CD8-positive, alpha-beta memory T cell (primary cell): ENCODE measurements around the gene SHLD1. TPM values are rescaled to one million over a fixed set of nuclear protein-coding genes. Genes with fewer than 3 reads are reported as not detected.
A peak's percentile ranks its signal among the peaks of the same experiment; 100 is the strongest.
"Not testable (repeated sequence)": the region's sequence is repeated elsewhere in the genome, so short reads cannot be mapped to it uniquely, and the experiment has no call there.

Experiments used
- CTCF ChIA-PET: fragments of 350-600 bp; sonication (Branson Sonifier 250); formaldehyde crosslinking; loops from one replicate; lab custom pipeline; 2021; ENCODE audit warnings: antibody characterized with exemption; lab: Charles Lee
- POLR2A ChIA-PET: fragments of 350-600 bp; sonication (Branson Sonifier 250); formaldehyde crosslinking; loops from one replicate; lab custom pipeline; 2021; ENCODE audit warnings: antibody characterized with exemption; lab: Charles Lee
- DNase-seq, 5 donors: peaks; one replicate each; pipeline versions ENCODE4 v3.0.0 to v3.0.0-alpha.2; 2020 to 2022; ENCODE audit warnings: mixed read lengths in 1 of 5
- H3K27ac ChIP-seq: one replicate; pipeline ENCODE4 v1.7.0; 2013; ENCODE audit warnings: low read depth, mild to moderate bottlenecking, low read length, moderate library complexity
- H3K27me3 ChIP-seq: 2 replicates; pipeline ENCODE4 v1.7.0; 2013; ENCODE audit warnings: low read length, mild to moderate bottlenecking; ENCODE audit not compliant: insufficient read depth, poor library complexity, severe bottlenecking
- H3K36me3 ChIP-seq: 2 replicates; pipeline ENCODE4 v1.7.0; 2013; ENCODE audit warnings: mild to moderate bottlenecking, low read length, moderate library complexity; ENCODE audit not compliant: insufficient read depth
- H3K4me1 ChIP-seq: 2 replicates; pipeline ENCODE4 v1.7.0; 2013; ENCODE audit warnings: mild to moderate bottlenecking, low read length, moderate library complexity; ENCODE audit not compliant: insufficient read depth
- H3K4me3 ChIP-seq: 2 replicates; pipeline ENCODE4 v1.7.0; 2013; ENCODE audit warnings: mild to moderate bottlenecking, low read length
- H3K9me3 ChIP-seq: 2 replicates; pipeline ENCODE4 v1.7.0; 2013; ENCODE audit warnings: mild to moderate bottlenecking, low read length
- H3K27ac Mint-ChIP-seq, 8 donors: one replicate each; pipeline ENCODE4 v1.8.0; 2020 to 2021; ENCODE audit warnings: mixed read lengths in 8 of 8, mild to moderate bottlenecking in 6 of 8, inconsistent platforms in 3 of 8, moderate library complexity in 3 of 8
- H3K27me3 Mint-ChIP-seq, 2 donors: one replicate each; pipeline ENCODE4 v1.8.0; 2020 to 2021; ENCODE audit warnings: mixed read lengths in 2 of 2, mild to moderate bottlenecking in 1 of 2, moderate library complexity in 1 of 2
- H3K36me3 Mint-ChIP-seq, 3 donors: one replicate each; pipeline ENCODE4 v1.8.0; 2020 to 2021; ENCODE audit warnings: mixed read lengths in 3 of 3, inconsistent platforms in 1 of 3, mild to moderate bottlenecking in 1 of 3
- H3K4me1 Mint-ChIP-seq, 3 donors: one replicate each; pipeline ENCODE4 v1.8.0; 2020 to 2021; ENCODE audit warnings: mixed read lengths in 3 of 3, inconsistent platforms in 1 of 3, mild to moderate bottlenecking in 1 of 3
- H3K4me3 Mint-ChIP-seq, 7 donors: one replicate each; pipeline ENCODE4 v1.8.0; 2020 to 2021; ENCODE audit warnings: mixed read lengths in 7 of 7, mild to moderate bottlenecking in 6 of 7, moderate library complexity in 4 of 7, inconsistent platforms in 2 of 7
- H3K9me3 Mint-ChIP-seq, 5 donors: one replicate each; pipeline ENCODE4 v1.8.0; 2020 to 2022; ENCODE audit warnings: mixed read lengths in 5 of 5, mild to moderate bottlenecking in 3 of 5, moderate library complexity in 2 of 5, inconsistent platforms in 1 of 5
- polyA plus RNA-seq: library from polyadenylated mRNA; unstranded; fragments of 300-500 nt; fragmentation: Illumina TruSeq; gene quantifications from one replicate; pipeline ENCODE4 v1.2.3, GENCODE V29; 2021
- total RNA-seq, 2 experiments: library from RNA; stranded (reverse); gene quantifications; one replicate each; pipeline ENCODE4 v1.2.3, GENCODE V29; 2021

SHLD1 gene, protein sequence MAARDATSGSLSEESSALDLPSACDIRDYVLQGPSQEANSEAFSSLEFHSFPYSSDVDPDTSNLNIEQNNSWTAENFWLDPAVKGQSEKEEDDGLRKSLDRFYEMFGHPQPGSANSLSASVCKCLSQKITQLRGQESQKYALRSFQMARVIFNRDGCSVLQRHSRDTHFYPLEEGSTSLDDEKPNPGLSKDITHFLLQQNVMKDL
- 1 to 10 TPM; 7.7 to 9.1 TPM for total RNA-seq
- 18.8 TPM for polyA plus RNA-seq

DNA sequence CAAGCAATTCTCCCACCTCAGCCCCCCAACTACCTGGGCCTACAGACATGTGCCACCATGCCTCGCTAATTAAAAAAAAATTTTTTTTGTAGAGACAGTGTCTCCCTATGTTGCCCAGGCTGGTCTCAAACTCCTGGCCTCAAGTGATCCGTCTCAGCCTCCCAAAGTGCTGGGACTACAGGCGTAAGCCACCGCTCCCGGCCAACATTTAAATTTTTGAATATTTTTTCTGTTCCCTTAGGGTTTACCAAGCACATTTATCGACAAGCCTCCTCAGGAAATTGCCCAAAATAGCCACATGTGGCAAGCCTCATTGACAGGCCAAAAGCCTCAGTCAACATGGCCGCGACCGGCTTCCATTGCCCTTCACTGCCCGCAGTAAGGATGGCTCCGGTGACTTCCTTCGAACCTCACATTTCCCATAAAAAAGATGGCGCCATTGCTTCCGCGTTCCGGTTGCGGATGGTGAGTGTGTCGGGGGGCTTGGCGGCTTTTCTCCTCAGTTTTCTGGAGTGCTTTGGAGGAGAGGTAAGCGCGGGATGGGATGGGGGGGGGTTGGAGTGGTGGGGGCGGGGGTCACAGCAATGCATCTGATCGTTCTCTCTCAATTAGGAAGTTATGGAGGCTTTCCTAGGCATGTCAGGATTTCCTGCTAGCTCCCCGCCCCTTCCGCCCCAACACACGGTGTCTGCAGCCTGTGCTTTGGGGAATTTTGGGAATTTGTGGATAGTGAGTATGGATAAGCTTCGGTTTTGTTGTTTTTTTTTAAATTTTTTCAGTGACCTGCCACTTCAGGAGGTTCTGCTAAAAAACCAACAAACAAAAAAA is at the start of gene SHLD1:
TSS of gene SHLD1 (plus strand) at position 450 of the 828 bp plus-strand sequence. CDS start 22,465 bp downstream, outside the sequence.
- Histone ChIP-seq H3K9me3 (no peaks in the 10 kb centered on the region), H3K36me3 (no peaks in the 10 kb centered on the region), H3K4me3 (peak within 1 kb of the TSS; percentile 100), H3K27ac (peak within 1 kb of the TSS; percentile 89), H3K4me1 (peaks cover 16% of the 10 kb centered on the region), H3K27me3 (no peaks in the 10 kb centered on the region)
- H3K4me3 Mint-ChIP-seq: peak within 1 kb of the TSS; percentile 86 to 97 (median 91)
- DNase-seq: peak; percentile 53 to 85 (median 77)
- peak within 1 kb of the TSS; percentile 72 to 97 (median 95) for H3K27ac Mint-ChIP-seq
- POLR2A ChIA-PET: interaction anchor here (1.5 kb wide), 1 partner anchor 136 kb away, joined by 7 read pairs; no protein-coding TSS in a partner anchor
- CTCF ChIA-PET: interaction anchor here (0.7 to 1.2 kb wide), 2 partner anchors 36 kb away, joined by 3 to 5 read pairs; no protein-coding TSS in a partner anchor
- H3K4me1 Mint-ChIP-seq: peaks cover 17 to 38% (median 26%) of the 10 kb centered on the region in 3 donors
- H3K36me3 Mint-ChIP-seq: peaks cover 5 to 12% (median 7%) of the 10 kb centered on the region in 3 donors
- no peaks in the 10 kb centered on the region for H3K9me3 Mint-ChIP-seq
- H3K27me3 Mint-ChIP-seq: no peaks in the 10 kb centered on the region

DNA sequence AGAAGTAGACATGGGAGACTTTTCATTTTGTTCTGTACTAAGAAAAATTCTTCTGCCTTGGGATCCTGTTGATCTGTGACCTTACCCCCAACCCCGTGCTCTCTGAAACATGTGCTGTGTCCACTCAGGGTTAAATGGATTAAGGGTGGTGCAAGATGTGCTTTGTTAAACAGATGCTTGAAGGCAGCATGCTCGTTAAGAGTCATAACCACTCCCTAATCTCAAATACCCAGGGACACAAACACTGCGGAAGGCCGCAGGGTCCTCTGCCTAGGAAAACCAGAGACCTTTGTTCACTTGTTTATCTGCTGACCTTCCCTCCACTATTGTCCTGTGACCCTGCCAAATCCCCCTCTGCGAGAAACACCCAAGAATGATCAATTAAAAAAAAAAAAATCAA is 47.9 kb upstream of the SHLD1 start:
- H3K4me3 Mint-ChIP-seq, POLR2A ChIA-PET, H3K9me3 Mint-ChIP-seq, H3K36me3 ChIP-seq, H3K4me1 ChIP-seq, H3K27ac ChIP-seq, H3K4me3 ChIP-seq, H3K27ac Mint-ChIP-seq, H3K9me3 ChIP-seq, H3K36me3 Mint-ChIP-seq, H3K4me1 Mint-ChIP-seq, DNase-seq, CTCF ChIA-PET, H3K27me3 ChIP-seq: not testable (repeated sequence)
- peaks cover 1 to 20% of the 10 kb centered on the region in 2 donors for H3K27me3 Mint-ChIP-seq

- ChIA-PET POLR2A (no interaction called here), CTCF (no interaction called here)
- H3K36me3 Mint-ChIP-seq: no peaks in the 10 kb centered on the region
- no peak overlapping the region for H3K4me3 Mint-ChIP-seq
- H3K9me3 ChIP-seq: no peaks in the 10 kb centered on the region
- H3K27ac ChIP-seq: no peak overlapping the region
- no peaks in the 10 kb centered on the region for H3K4me1 Mint-ChIP-seq
- DNase-seq: no peak
- H3K27ac Mint-ChIP-seq: peak overlapping the region in 2 of 8 donors; percentile 36 to 65
- H3K4me3 ChIP-seq: no peak overlapping the region
- H3K27me3 ChIP-seq: no peaks in the 10 kb centered on the region
- H3K9me3 Mint-ChIP-seq: peaks cover 0 to 6% (median 0%) of the 10 kb centered on the region in 5 donors
- H3K27me3 Mint-ChIP-seq: peaks cover 1 to 20% of the 10 kb centered on the region in 2 donors
- no peaks in the 10 kb centered on the region for H3K36me3 ChIP-seq
- H3K4me1 ChIP-seq: no peaks in the 10 kb centered on the region
Observed at GRCh38 chr20:5703681-5704101, 46.5 kb upstream of the SHLD1 start.

GRCh38 chr20:5705827-5706226 is 44.4 kb upstream of the SHLD1 start:
- no peaks in the 10 kb centered on the region for H3K4me1 Mint-ChIP-seq
- ChIA-PET CTCF (no interaction called here), POLR2A (no interaction called here)
- H3K9me3 Mint-ChIP-seq: peaks cover 0 to 6% (median 0%) of the 10 kb centered on the region in 5 donors
- peaks cover 1 to 20% of the 10 kb centered on the region in 2 donors for H3K27me3 Mint-ChIP-seq
- H3K27ac Mint-ChIP-seq: no peak overlapping the region
- no peak for DNase-seq
- Histone ChIP-seq H3K4me1 (no peaks in the 10 kb centered on the region), H3K4me3 (no peak overlapping the region), H3K27me3 (no peaks in the 10 kb centered on the region), H3K9me3 (no peaks in the 10 kb centered on the region), H3K36me3 (no peaks in the 10 kb centered on the region), H3K27ac (no peak overlapping the region)
- H3K36me3 Mint-ChIP-seq: no peaks in the 10 kb centered on the region
- H3K4me3 Mint-ChIP-seq: no peak overlapping the region

DNA sequence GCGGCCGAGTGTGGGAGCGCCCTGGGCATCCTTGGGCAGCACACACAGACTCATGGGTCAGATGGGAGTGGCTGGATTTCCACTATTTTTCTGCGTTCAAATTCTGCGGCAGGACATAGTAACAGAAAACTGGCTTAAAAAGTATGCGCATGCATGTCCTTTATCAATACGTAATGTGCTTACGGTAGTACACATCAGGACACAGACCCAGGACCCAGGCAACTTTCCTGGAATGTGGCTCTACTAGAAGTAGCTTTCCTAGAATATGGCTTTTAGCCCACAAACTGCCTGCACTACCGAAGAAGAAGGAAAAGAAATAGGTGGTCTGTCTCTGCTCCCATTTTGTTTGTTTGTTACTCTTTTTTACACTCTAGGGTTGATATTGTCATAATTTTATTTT is 43.4 kb upstream of the SHLD1 start:
- H3K4me1 ChIP-seq: no peaks in the 10 kb centered on the region
- ChIA-PET CTCF (no interaction called here), POLR2A (no interaction called here)
- Mint-ChIP-seq H3K27me3 (peaks cover 1 to 20% of the 10 kb centered on the region in 2 donors), H3K9me3 (peaks cover 0 to 6% (median 0%) of the 10 kb centered on the region in 5 donors), H3K27ac (peak overlapping the region in 1 of 8 donors; percentile 60), H3K36me3 (no peaks in the 10 kb centered on the region), H3K4me3 (no peak overlapping the region), H3K4me1 (no peaks in the 10 kb centered on the region)
- DNase-seq: no peak
- H3K4me3 ChIP-seq: no peak overlapping the region
- no peaks in the 10 kb centered on the region for H3K27me3 ChIP-seq
- no peak overlapping the region for H3K27ac ChIP-seq
- no peaks in the 10 kb centered on the region for H3K36me3 ChIP-seq
- no peaks in the 10 kb centered on the region for H3K9me3 ChIP-seq

DNA sequence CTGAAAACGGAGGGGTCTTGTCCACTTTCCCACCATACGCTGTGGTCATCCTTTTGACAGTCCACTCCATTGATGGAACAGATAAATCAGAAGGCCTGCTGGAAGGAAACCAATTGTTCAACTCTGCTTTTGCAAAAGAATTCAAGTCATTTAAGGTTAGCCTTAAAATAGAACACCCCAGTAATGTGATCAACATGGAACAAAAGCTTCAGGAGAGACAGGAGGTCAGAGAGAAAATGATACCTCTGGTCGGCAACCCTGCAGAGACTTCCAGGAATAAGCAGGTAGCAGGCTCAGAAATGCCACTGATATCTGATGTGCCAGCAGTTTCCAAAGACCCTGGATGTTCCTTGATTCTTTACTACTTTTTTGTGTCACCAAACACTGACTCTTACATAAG is 39.6 kb upstream of the SHLD1 start:
- H3K36me3 ChIP-seq: no peaks in the 10 kb centered on the region
- no peaks in the 10 kb centered on the region for H3K9me3 ChIP-seq
- no peak overlapping the region for H3K4me3 ChIP-seq
- peaks cover 23% of the 10 kb centered on the region for H3K4me1 ChIP-seq
- Mint-ChIP-seq H3K36me3 (peaks cover 0 to 5% (median 0%) of the 10 kb centered on the region in 3 donors), H3K27ac (peak overlapping the region in 3 of 8 donors; percentile 6 to 79 (median 40)), H3K4me1 (peaks cover 21 to 28% (median 23%) of the 10 kb centered on the region in 3 donors), H3K9me3 (peaks cover 0 to 5% (median 4%) of the 10 kb centered on the region in 5 donors), H3K27me3 (peaks cover 1 to 10% of the 10 kb centered on the region in 2 donors), H3K4me3 (no peak overlapping the region)
- POLR2A ChIA-PET: no interaction called here
- H3K27ac ChIP-seq: no peak overlapping the region
- no peaks in the 10 kb centered on the region for H3K27me3 ChIP-seq
- CTCF ChIA-PET: no interaction called here
- DNase-seq: no peak

DNA sequence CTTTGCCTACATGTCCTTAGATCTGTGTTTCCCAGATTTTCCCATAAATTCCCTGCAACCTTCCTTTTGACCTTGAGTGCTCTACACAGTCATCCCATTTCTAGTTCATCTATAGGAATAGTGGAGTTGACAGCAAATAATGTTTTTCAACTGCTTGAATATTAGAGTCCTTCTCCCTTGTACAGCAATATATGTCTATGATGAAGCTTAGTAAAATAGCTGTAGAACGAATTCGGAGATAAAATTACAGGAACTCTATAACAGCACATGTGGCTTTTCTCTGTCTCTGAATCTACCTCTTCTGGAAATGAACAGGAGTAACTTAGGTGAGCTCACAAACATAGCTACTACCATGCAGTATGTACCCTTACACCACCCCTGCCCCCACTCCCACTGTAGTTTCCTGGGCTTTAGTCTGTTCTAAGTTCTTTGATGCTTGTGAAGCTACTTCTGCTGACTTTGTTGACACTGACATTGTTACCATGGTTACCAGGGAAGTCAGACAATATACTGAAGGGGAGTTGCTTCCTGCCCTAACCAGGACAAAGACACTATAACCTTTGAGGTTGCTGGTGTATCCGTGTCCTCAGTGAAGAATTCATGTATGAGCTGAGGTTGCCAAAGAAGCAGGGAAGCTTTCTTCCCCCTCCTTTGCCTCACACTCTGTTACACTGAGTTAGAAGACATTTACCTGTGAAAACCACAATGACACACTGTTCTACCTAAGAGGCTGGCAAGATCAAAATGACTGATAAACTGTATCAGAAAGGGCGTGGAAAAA is 35.8 kb upstream of the SHLD1 start:
- H3K4me3 ChIP-seq: peak overlapping the region; percentile 1
- Mint-ChIP-seq H3K27me3 (no peaks in the 10 kb centered on the region), H3K27ac (peak overlapping the region; percentile 84 to 99 (median 97)), H3K4me1 (peaks cover 30 to 49% (median 32%) of the 10 kb centered on the region in 3 donors), H3K9me3 (peaks cover 2 to 7% (median 5%) of the 10 kb centered on the region in 5 donors), H3K36me3 (peaks cover 0 to 5% (median 0%) of the 10 kb centered on the region in 3 donors), H3K4me3 (peak overlapping the region; percentile 34 to 81 (median 70))
- H3K9me3 ChIP-seq: no peaks in the 10 kb centered on the region
- H3K4me1 ChIP-seq: peaks cover 30% of the 10 kb centered on the region
- CTCF ChIA-PET: interaction anchor here (0.5 to 1.3 kb wide), 4 partner anchors 35 to 108 kb away, joined by 3 to 5 read pairs (median 3); no protein-coding TSS in a partner anchor
- H3K27ac ChIP-seq: peak overlapping the region; percentile 65
- POLR2A ChIA-PET: interaction anchor here (0.6 to 1.6 kb wide), 3 partner anchors 13 to 110 kb away, joined by 3 to 10 read pairs (median 4); no protein-coding TSS in a partner anchor
- no peaks in the 10 kb centered on the region for H3K27me3 ChIP-seq
- H3K36me3 ChIP-seq: no peaks in the 10 kb centered on the region
- DNase-seq: peak; percentile 55 to 95 (median 92)
